ENCODE data around the gene CYP51A1.

- no peak for TF ChIP-seq NFIC (IDR thresholded peaks at IDR 0.05)
- TF ChIP-seq FOXM1 (IDR thresholded peaks at IDR 0.05; ENCODE audit: borderline replicate concordance, low read depth): no peak
- no peak for TF ChIP-seq EGR1 (IDR thresholded peaks at IDR 0.05)
- no peak for TF ChIP-seq TAF1 (IDR thresholded peaks at IDR 0.05; ENCODE audit: low read depth)
- no peak for TF ChIP-seq RAD21 (IDR thresholded peaks at IDR 0.05; ENCODE audit: low read depth)
- no peak for TF ChIP-seq CEBPB (IDR thresholded peaks at IDR 0.05)
- TF ChIP-seq YY1 (IDR thresholded peaks at IDR 0.05; ENCODE audit: low read depth): no peak
- TF ChIP-seq TCF12 (IDR thresholded peaks at IDR 0.05; ENCODE audit: low read depth): no peak
- TF ChIP-seq, protein P1, sequence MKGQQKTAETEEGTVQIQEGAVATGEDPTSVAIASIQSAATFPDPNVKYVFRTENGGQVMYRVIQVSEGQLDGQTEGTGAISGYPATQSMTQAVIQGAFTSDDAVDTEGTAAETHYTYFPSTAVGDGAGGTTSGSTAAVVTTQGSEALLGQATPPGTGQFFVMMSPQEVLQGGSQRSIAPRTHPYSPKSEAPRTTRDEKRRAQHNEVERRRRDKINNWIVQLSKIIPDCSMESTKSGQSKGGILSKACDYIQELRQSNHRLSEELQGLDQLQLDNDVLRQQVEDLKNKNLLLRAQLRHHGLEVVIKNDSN (IDR thresholded peaks at IDR 0.05): no peak
- no peak for TF ChIP-seq CREB1 (IDR thresholded peaks at IDR 0.05; ENCODE audit: low read depth)
- TF ChIP-seq, protein P2, sequence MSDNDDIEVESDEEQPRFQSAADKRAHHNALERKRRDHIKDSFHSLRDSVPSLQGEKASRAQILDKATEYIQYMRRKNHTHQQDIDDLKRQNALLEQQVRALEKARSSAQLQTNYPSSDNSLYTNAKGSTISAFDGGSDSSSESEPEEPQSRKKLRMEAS (IDR thresholded peaks at IDR 0.05): no peak
- TF ChIP-seq TEAD4 (IDR thresholded peaks at IDR 0.05): no peak
These were observed 3.2 kb downstream of the CYP51A1 start for GRCh38 chr7:92131093-92131492.

All from Ishikawa (cell line).